ENCODE data around the gene THSD4. TPM values are rescaled to one million over a fixed set of nuclear protein-coding genes. Genes with fewer than 3 reads are reported as not detected.

Gene THSD4
- total RNA-seq, 6 experiments from 2014 or later: 5.2 to 21.8 (median 13.7) TPM

GRCh38 chr15:71679223-71679792, 564.0 kb downstream of the THSD4 start:
- TF ChIP-seq CTCF (IDR thresholded peaks at IDR 0.05) (no peak), POLR2A (IDR thresholded peaks at IDR 0.05) (no peak)
- Histone ChIP-seq H3K9me3 (no peaks in the 10 kb centered on the region), H3K27me3 (no peaks in the 10 kb centered on the region), H3K4me1 (peaks cover 0 to 22% (median 10%) of the 10 kb centered on the region in 4 donors), H3K4me3 (no peak overlapping the region), H3K36me3 (no peaks in the 10 kb centered on the region), H3K27ac (no peak overlapping the region)
- no peak for ATAC-seq
- no peak for DNase-seq
- 65% methylated on average over 3 of the region's 3 CpGs for WGBS (ENCODE audit: insufficient coverage, low coverage, low lambda C conversion rate, missing lambda C conversion rate)
- intact Hi-C loops (cut with DNase I): no loop called here

- no peaks in the 10 kb centered on the region for H3K36me3 ChIP-seq
- WGBS (ENCODE audit: insufficient coverage, low coverage, low lambda C conversion rate, missing lambda C conversion rate): 50% methylated on average over 5 of the region's 5 CpGs
- H3K27ac ChIP-seq: no peak overlapping the region
- no peaks in the 10 kb centered on the region for H3K27me3 ChIP-seq
- H3K4me3 ChIP-seq: no peak overlapping the region
- H3K4me1 ChIP-seq: peaks cover 0 to 22% (median 10%) of the 10 kb centered on the region in 4 donors
- ATAC-seq (no peak), DNase-seq (no peak)
- no peaks in the 10 kb centered on the region for H3K9me3 ChIP-seq
- intact Hi-C loops (cut with DNase I): no loop called here
- TF ChIP-seq POLR2A (IDR thresholded peaks at IDR 0.05) (no peak), CTCF (IDR thresholded peaks at IDR 0.05) (no peak)
These were observed 564.6 kb downstream of the THSD4 start for GRCh38 chr15:71679793-71680353.

- Histone ChIP-seq H3K9me3 (no peaks in the 10 kb centered on the region), H3K4me1 (peaks cover 0 to 16% (median 8%) of the 10 kb centered on the region in 4 donors), H3K36me3 (no peaks in the 10 kb centered on the region), H3K27me3 (no peaks in the 10 kb centered on the region), H3K4me3 (no peak overlapping the region), H3K27ac (no peak overlapping the region)
- intact Hi-C loops (cut with DNase I): no loop called here
- TF ChIP-seq POLR2A (IDR thresholded peaks at IDR 0.05): no peak
- TF ChIP-seq CTCF (IDR thresholded peaks at IDR 0.05): no peak
- DNase-seq (no peak), ATAC-seq (no peak)
- WGBS (ENCODE audit: insufficient coverage, low coverage, low lambda C conversion rate, missing lambda C conversion rate): 83% methylated on average over 1 of the region's 3 CpGs
These were observed 566.7 kb downstream of the THSD4 start for GRCh38 chr15:71682001-71682400.

GRCh38 chr15:71683411-71684274, 568.4 kb downstream of the THSD4 start:
- Histone ChIP-seq H3K27ac (no peak overlapping the region), H3K4me1 (peaks cover 0 to 8% (median 4%) of the 10 kb centered on the region in 4 donors), H3K27me3 (no peaks in the 10 kb centered on the region), H3K36me3 (no peaks in the 10 kb centered on the region), H3K4me3 (no peak overlapping the region), H3K9me3 (no peaks in the 10 kb centered on the region)
- DNase-seq (no peak), ATAC-seq (no peak)
- 80% methylated on average over 9 of the region's 9 CpGs for WGBS (ENCODE audit: insufficient coverage, low coverage, low lambda C conversion rate, missing lambda C conversion rate)
- intact Hi-C loops (cut with DNase I): no loop called here
- TF ChIP-seq CTCF (IDR thresholded peaks at IDR 0.05) (no peak), POLR2A (IDR thresholded peaks at IDR 0.05) (no peak)
